Measurements from ENCODE around the gene SLC22A17.
"Not testable (repeated sequence)": the region's sequence is repeated elsewhere in the genome, so short reads cannot be mapped to it uniquely, and the experiment has no call there.

Gene SLC22A17

DNA sequence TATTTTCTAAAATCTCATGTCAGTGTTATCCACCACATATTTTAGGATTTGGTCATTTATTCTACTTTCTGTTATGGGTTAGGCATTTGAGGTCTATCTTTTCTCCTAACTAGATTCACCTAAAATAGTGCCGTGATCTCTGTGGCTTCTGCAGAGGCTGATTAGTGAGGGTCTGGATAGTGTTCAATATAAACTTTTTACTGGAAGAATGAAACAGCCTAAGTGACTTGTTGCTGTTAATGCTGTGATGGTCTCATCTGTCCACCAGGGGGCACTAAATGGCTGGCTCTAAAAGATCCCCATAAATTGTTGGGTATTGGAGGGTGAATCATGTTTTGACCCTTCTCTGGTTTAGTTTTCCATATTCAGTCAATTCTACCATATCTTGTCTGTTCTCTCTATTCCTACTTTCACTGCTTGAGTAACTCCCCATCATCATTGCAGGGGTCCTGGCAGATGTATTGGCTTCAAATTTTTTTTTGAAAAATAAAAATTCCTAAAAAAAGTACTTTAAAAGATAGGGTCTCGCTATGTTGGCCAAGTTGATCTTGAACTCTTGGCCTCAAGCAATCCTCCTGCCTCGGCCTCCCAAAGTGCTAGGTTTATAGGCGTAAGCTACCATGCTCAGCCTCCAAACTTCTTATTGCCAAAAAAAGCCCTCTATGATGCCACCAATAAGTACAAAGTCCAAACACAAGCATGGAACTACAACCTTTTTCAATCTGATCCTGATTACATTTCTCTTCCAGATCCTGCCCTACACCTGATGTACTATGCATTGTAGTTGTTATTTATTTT is 24.5 kb downstream of the SLC22A17 start:
- peak; percentile 94 for DNase-seq

DNA sequence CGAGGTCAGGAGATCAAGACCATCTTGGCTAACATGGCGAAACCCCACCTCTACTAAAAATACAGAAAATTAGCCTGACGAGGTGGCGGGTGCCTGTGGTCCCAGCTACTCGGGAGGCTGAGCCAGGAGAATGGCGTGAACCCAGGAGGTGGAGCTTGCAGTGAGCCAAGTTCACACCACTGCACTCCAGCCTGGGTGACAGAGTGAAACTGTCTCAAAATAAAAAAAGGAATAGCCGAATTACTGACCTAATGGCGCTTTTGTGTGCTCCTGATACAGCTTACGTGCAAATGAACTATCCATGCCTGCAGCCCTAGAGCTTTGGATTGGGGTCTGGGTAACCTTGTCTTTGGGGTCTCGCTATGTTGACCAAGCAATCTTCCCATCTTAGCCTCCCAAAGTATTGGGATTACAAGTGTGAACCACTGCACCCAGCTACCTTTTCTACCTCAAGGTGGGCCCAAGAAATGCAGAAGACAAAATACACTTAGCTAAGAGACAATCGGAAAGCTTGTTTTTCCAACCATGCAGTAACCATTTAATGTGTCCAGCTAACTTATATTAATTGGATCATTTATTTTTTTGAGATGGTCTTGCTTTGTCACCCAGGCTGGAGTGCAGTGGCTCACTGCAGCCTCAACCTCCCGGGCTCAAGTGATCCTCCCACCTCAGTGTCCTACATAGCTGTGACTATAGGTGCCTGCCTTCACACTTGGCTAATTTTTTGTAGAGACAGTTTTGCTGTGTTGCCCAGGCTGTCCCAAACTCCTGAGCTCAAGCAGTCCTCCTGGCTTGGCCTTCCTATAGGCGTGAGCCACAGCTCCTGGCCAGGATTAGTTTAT is 26.0 kb downstream of the SLC22A17 start:
- no peak for DNase-seq

DNA sequence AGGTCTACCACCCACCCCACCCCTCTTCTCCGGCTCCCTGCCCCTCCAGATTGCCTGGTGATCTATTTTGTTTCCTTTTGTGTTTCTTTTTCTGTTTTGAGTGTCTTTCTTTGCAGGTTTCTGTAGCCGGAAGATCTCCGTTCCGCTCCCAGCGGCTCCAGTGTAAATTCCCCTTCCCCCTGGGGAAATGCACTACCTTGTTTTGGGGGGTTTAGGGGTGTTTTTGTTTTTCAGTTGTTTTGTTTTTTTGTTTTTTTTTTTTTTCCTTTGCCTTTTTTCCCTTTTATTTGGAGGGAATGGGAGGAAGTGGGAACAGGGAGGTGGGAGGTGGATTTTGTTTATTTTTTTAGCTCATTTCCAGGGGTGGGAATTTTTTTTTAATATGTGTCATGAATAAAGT is 26.9 kb downstream of the SLC22A17 start:
- not testable (repeated sequence) for DNase-seq

DNA sequence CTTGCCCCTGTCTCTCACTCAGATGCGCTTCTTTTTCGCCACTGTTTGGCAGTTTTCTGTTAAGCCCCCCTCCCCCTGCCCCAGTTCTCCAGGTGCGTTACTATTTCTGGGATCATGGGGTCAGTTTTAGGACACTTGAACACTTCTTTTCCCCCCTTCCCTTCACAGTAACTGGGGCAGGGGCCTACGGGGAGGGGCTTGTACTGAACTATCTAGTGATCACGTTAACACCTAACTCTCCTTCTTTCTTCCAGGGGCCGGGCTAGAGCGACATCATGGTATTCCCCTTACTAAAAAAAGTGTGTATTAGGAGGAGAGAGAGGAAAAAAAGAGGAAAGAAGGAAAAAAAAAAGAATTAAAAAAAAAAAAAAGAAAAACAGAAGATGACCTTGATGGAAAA is 27.7 kb downstream of the SLC22A17 start:
- DNase-seq: no peak

DNA sequence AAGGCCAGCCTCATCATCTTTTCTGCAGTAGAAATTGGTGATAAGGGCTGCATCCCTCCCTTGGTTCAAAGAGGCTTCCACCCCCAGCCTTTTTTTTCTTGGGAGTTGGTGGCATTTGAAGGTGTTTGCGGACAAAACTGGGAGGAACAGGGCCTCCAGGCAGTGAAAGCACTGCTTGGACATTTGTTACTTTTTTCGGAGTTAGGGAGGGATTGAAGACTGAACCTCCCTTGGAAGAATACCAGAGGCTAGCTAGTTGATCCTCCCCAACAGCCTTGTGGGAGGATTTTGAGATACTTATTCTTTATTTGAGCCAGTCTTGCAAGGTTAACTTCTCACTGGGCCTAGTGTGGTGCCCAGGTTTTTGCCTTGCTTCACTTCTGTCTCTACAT is 28.2 kb downstream of the SLC22A17 start:
- DNase-seq: no peak

DNA sequence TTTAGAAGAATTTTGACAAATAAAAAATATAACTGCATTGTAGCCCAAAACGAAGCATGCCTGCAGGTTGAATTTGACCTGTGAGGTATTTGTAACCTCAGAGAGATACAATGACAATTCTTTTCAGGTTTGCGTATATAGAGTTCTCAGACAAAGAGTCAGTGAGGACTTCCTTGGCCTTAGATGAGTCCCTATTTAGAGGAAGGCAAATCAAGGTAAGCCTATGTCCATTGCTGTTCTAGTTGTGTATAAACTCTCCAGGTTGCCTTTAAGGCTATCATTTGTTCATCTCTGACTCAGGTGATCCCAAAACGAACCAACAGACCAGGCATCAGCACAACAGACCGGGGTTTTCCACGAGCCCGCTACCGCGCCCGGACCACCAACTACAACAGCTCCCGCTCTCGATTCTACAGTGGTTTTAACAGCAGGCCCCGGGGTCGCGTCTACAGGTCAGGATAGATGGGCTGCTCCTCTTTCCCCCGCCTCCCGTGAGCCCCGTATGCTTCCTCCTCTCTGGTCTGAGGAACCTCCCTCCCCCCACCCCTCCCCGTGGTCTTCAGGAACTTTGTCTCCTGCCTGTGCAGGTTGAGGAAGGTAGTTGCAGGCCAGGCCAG is 28.7 kb downstream of the SLC22A17 start:
- no peak for DNase-seq

DNA sequence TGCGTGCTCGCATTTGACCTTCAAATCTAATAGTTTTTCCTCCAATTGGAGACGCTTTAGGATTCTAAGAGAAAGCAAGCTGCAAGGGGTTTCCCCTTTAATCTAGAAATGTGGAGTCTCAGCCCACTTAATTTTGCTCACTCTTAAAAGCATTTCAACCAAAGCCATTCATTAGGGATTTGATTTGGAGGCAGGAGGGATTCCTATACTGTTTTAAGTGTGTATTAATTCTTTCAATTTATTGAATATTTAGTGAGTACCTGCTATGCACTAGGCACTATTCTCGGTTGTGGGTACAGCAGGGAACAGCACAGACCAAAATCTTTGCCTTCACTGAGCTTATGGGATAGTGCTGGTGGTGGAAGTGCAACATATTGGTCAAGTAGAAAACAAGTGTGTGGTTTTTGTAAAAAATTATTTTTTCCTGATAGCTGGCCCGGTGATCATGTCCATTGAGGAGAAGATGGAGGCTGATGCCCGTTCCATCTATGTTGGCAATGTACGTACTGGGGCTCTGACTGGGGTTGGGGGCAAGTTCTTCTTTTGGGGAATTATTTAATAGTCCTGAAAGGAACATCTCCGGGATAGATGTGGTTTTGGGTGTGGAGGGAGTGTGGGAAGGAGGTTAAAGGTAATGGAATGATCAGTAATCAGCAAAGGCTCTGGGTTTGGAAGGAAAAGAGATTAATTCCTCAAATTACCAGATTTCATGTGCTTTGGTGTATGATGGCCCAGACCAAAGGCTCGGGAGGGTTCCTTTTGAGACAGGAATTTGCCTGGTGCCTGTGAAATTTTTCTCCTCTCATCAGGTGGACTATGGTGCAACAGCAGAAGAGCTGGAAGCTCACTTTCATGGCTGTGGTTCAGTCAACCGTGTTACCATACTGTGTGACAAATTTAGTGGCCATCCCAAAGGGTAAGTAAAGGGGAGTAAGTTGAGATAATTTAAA is 29.8 kb downstream of the SLC22A17 start:
- DNase-seq: no peak

DNA sequence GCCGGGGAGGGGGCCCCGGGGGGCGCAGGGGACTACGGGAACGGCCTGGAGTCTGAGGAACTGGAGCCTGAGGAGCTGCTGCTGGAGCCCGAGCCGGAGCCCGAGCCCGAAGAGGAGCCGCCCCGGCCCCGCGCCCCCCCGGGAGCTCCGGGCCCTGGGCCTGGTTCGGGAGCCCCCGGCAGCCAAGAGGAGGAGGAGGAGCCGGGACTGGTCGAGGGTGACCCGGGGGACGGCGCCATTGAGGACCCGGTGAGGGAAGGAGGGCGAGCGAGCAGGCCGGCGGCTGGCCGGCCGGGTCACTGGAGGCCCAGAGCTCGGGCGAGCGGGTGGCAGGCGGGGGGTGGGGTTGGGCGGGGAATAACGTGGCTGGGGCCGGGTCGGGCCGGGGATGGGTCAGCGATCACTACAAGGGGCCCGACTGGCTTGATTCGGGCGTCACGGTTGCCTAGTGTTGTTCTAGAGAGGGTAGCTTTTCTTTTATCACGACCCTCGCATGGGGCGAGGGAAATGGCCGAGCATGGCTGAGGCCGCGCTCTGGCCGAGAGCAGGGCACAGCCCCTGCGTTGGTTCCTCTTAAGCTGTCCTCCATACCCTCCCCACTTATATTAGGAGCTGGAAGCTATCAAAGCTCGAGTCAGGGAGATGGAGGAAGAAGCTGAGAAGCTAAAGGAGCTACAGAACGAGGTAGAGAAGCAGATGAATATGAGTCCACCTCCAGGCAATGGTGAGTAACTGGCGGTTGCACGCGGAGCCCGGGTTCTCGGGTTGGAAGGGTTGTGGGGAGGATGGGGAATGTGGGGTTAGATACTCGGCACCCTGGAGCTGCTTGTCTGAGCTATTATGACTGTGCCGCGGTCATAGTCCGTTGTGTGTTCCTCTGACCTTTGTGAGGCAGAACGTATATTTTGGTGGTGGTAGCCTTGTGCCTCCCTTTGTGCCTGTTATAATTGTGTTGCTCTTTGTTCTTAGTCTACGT is 30.8 kb downstream of the SLC22A17 start:
- DNase-seq: peak; percentile 80

DNA sequence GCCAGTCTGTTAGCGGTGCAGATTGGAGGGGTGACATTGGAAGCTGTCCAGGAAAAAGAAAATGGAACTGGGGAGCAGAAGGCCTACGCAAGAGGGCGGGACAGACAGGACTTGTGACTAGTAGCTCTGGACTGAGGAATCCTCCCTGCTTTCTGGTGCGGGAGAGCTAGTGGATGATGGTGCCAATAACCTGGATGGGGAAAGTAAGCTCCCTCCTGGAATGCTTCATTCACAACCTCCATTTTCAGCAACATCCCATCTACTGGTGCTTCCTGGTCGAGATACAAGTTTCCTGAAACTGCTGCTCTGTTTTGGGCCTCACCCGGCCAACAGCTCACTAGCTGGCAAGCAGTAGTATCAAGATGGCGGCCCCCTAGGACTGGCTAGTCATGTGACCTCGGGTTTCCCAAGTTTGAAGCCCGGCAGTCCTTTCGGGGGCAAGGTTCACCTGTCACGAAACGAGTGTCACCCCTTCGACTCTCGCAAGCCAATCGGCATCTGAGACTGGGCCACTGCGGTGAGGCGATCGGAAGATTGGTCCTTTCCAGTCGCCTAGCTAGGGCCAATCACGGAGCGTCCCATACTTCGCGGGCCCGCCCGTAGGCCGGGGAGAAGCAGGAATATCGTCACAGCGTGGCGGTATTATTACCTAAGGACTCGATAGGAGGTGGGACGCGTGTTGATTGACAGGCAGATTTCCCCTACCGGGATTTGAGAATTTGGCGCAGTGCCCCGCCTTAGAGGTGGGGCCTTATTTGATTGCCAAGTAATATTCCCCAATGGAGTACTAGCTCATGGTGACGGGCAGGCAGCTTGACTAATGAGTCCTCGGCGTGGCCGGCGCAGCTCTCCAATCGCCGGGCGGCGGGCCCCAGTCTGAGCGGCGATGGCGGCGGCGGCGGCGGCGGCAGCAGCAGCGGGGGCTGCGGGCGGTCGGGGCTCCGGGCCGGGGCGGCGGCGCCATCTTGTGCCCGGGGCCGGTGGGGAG is 31.8 kb downstream of the SLC22A17 start, which contains the start of gene PABPN1:
Gene PABPN1 (plus strand): TSS at position 874 of the 988 bp plus-strand sequence. CDS start 13 bp downstream, at position 887.
- peak; percentile 100 for DNase-seq

DNA sequence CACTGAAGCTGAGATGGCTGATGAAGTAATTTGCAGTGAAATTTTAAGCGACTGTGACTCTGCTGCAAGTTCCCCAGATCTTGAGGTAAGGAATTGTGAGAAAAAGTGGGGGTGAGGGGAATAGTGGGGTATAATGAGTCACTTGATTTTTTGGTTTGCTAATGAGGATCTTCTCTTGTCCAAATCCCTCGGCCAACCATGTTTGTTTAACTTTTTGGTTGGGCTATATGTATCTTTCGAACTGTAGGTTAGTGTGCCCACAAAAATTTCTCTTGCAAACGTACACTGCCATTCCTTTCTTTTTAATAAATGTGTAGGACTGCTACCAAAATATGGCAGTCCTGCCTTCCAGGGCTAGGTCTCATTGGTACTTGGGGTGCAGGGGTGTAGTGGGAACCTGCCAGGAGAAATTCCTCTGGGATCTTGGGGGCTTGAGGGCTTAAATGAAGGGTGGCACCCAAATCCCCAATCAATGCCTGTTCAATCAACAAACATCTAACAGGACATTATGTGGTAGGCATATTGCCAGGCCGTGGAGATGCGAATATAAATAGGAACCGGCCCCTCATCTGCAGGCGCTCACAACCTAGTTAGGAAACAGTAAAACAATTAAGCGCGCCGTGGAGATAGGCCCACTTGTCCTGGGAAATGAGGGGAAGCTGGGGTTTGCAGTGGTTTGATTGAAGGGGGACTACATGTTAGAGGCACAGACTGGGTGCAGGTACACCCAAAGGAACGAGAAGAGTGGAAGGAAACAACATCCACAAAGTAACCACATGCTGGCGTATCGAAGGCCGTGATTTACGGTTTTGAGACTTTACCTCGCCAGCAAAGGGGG is 32.7 kb downstream of the SLC22A17 start:
- no peak for DNase-seq

DNA sequence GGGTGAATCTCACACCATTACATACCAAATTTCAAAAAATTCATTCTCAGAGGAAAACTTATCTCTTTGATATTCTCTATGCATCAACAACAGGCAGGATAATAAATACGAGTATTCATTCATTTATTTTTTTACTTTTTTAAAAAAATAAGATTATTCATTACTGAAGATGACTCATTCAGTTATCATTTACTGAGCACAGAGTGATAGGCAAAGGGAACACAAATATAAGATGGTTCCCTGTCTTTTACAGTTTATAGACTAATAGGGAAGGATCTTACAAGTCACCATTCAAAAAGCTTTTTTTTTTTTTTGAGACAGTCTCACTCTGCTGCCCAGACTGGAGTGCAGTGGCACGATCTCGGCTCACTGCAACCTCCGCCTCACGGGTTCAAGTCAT is 36.4 kb downstream of the SLC22A17 start:
- no peak for DNase-seq

DNA sequence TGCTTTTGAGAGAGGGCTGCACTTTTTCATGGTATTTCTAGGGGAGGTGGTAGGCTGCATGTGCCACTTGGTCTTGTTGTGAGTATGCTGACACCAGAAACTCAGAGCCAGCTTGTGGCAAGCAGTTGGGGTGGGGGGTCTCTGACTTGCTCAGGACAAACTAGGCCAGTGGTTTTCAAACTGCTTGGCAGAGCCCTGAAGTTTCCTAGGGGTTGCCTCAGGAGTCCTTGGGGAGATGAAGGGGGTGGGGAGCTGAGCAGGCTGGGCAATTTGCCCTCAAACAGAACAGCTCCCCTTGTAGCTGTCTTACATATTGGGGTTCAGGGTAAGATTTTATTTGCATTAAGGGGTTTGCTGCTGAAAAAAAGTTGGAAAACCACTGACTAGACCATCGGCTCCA is 42.1 kb downstream of the SLC22A17 start:
- DNase-seq: no peak

DNA sequence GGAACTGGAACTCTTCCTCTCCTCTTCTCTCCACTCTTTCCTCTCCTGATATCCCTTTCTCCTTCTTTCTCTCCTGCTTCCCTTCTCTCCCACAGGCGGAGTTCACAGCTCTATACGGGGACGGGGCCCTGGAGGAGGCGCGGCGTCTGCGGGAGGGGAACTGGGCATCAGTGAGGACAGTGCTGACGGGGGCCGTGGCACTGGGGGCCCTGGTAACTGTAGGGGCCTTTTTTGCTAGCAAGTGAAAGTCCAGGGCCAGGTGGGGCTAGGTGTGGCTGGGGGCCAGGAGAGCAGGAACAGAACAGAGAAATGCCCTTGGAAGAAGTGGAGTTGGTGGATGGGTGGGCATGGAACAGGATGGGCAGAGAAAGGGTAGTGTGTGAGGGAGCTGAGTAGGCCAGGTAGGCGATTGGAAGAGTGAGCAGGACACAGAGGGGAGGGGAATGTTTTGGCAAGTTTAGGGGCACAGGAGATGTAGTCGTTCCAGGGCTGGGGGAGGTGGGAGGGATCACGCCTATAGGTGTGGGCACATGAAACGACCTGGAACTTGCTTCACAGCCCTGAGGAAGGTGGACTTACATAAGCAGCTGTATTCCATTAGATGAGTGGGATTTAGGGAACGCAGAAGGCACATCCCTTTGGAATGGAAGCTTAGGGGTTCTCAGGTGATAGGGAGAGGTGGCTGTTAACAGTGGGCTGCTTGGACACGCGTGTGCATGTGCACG is 43.8 kb downstream of the SLC22A17 start:
- no peak for DNase-seq

DNA sequence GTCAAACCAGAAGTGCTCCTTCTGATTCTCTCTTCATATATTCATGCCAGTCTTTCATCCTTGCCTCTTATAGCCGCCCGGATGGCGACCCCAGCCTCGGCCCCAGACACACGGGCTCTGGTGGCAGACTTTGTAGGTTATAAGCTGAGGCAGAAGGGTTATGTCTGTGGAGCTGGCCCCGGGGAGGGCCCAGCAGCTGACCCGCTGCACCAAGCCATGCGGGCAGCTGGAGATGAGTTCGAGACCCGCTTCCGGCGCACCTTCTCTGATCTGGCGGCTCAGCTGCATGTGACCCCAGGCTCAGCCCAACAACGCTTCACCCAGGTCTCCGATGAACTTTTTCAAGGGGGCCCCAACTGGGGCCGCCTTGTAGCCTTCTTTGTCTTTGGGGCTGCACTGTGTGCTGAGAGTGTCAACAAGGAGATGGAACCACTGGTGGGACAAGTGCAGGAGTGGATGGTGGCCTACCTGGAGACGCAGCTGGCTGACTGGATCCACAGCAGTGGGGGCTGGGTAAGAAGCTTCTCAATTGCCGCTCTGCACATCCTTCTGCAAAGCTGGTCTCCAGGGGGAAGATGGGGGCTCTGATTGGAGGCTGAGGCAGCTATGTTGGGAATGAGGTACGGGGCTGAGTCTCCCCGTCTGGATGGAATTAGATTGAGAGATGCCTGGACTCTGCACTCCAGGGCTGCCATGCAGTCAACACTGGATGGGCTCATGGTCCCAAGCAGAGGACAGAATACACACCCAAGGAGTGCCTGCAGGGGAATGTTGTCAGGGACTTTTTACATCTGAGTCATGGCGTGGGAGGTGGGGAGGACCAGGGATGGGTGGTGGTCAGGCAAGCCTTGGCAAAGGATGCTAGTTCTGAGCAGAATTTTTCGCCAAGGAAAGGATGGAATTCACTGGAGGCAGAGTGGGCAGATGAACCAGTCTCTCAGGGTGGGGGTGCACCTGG is 44.7 kb downstream of the SLC22A17 start:
- no peak for DNase-seq

DNA sequence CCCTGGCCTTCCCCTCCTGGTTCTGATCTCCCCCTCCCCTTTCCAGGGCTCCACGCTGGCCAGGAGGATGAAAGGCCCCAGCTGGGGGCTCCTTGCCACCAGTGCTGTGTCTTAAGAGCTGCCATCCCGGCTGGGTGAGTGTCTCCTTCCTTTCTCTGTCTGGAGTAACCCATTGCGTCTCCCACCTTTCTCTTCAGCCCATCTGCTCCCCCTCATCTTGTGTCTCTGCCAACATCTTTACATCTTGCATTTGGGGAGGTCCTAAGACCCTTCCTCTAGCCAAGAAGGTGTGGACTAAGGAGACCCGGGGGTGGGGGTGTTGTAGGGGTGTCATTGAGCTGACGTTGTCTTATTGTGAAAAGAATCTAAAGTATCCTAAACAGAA is 45.5 kb downstream of the SLC22A17 start:
- no peak for DNase-seq

DNA sequence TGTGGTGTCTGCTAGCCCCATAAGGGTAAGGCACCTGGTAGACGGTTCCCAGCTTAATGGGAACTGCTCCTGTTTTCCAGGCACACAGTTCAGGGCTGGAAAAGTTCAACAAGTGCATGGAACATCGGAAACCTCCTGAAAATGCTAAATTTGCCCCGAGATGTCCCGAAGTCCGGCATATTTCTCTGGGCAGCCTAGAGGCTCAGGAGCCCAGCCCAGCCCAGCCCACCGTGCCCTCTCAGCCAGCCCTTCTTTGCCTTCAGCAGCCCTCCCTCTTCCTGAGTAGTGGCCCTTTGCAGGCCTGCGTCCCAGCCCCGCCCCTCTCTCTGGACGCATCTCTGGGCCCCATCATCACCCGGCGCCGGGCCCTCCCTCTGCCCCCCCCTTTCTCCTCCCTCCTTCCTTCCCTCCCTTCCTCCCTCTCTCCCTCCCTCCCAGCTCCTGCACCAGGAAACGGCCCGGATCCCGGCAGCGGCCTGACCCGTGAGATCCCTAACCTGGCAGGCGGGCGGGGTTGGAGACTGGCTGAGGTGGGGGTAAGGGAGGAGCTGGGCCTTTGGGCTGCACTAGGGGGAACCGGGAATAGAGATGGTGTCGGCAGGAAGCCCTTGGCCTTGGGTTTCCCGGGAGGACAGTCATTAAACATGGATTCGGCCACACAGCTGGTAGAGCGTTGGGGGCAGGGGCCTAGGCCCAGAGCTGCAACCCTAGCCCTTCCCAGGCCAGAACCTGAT is 46.1 kb downstream of the SLC22A17 start, which contains the start of gene BCL2L2:
Gene BCL2L2 (plus strand): TSS at position 422 of the 734 bp plus-strand sequence. CDS start 935 bp downstream, outside the sequence.
- DNase-seq: peak; percentile 98

Measured in eye (tissue), 1 donor.